RWPE1 (cell line): ENCODE results near the gene ATPAF1.

Experiments
- CTCF ChIA-PET: fragments of 350-600 bp; sonication (Branson Sonifier 250); formaldehyde crosslinking; extraction: SDS; loops from one replicate; lab custom pipeline; 2021; lab: Yijun Ruan, JAX
- POLR2A ChIA-PET: fragments of 400-600 bp; formaldehyde crosslinking; extraction: SDS; loops from one replicate; lab custom pipeline; 2020; ENCODE audit warnings: antibody characterized with exemption; ENCODE audit not compliant: low non-redundant PET; lab: Yijun Ruan, JAX
- DNase-seq: peaks from one replicate; pipeline ENCODE4 v3.0.0; 2012; ENCODE audit warnings: low spot score
- H3K27ac ChIP-seq: fragments of 450-650 bp; 2 replicates; pipeline ENCODE4 v1.5.1; 2017
- TF ChIP-seq, protein P1 (sequence below): fragments of 450-650 bp; conservative IDR thresholded peaks from 2 replicates; pipeline ENCODE4 v1.5.1; 2017; ENCODE audit warnings: low read depth, mild to moderate bottlenecking

Gene ATPAF1

GRCh38 chr1:46592823-46593222 lies 75.3 kb downstream of the ATPAF1 start:
- POLR2A ChIA-PET = no interaction called here
- no peak for DNase-seq
- H3K27ac ChIP-seq = no peak overlapping the region
- CTCF ChIA-PET = no interaction called here
- TF ChIP-seq, protein P1, sequence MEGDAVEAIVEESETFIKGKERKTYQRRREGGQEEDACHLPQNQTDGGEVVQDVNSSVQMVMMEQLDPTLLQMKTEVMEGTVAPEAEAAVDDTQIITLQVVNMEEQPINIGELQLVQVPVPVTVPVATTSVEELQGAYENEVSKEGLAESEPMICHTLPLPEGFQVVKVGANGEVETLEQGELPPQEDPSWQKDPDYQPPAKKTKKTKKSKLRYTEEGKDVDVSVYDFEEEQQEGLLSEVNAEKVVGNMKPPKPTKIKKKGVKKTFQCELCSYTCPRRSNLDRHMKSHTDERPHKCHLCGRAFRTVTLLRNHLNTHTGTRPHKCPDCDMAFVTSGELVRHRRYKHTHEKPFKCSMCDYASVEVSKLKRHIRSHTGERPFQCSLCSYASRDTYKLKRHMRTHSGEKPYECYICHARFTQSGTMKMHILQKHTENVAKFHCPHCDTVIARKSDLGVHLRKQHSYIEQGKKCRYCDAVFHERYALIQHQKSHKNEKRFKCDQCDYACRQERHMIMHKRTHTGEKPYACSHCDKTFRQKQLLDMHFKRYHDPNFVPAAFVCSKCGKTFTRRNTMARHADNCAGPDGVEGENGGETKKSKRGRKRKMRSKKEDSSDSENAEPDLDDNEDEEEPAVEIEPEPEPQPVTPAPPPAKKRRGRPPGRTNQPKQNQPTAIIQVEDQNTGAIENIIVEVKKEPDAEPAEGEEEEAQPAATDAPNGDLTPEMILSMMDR = no peak

DNA sequence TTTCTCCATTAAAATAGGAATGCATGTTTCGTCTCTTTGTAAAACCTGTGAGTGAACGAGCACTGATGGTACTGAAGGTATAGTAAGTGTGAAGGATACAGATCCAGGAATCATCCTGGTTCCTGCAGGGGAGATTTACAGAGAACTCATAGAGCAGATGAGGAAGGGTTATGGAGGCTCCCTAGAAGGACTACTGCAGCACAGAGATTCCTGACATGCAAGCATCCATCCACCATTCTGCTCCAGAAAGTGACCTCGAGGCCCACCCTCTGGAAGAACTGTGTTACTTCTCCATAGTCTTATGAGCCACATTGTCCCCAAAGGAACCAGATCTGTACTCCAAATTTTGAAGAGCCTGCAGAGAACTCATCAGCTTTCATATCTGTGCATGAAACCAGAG lies 78.6 kb downstream of the ATPAF1 start:
- POLR2A ChIA-PET = interaction anchor here (0.5 kb wide), 1 partner anchor 182 kb away, joined by 3 read pairs; no protein-coding TSS in a partner anchor
- no peak for DNase-seq
- H3K27ac ChIP-seq = no peak overlapping the region
- TF ChIP-seq, protein P1 = no peak
- CTCF ChIA-PET = no interaction called here

- ChIA-PET POLR2A (no interaction called here), CTCF (no interaction called here)
- H3K27ac ChIP-seq = no peak overlapping the region
- TF ChIP-seq, protein P1 = no peak
- no peak for DNase-seq
These were observed 81.1 kb downstream of the ATPAF1 start for GRCh38 chr1:46587069-46587468.

DNA sequence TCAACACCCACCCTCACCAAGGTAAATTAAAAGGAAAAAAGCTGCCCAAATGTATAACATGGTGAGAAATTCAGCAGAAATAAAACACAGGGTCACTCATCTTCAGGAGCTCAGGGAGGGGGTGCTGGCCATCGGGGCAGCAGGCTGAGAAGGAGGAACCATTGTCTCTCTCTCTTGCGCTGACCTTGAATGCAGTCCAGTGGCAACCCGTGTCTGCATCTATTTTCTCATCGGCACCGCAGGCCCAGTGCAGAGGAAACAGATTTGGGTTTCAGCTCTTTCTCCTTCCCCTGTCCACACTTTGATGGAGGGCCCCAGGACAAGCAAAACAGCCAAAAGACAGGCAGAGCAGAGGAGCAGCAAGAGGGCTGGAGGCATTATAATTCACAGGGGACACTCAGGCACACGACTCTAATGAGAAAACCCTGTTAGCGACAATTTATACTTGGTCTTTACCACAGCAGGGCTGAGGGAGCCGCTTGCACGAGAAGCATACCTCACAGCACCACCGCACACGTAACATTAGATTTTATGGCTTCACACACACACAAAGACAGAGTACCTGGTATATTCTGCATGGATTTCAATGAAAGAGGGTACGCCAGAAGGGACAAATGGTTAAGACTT lies 82.7 kb downstream of the ATPAF1 start:
- no peak overlapping the region for H3K27ac ChIP-seq
- TF ChIP-seq, protein P1 = no peak
- no peak for DNase-seq
- POLR2A ChIA-PET = no interaction called here
- CTCF ChIA-PET = no interaction called here

- POLR2A ChIA-PET = no interaction called here
- TF ChIP-seq, protein P1 = no peak
- CTCF ChIA-PET = interaction anchor here (0.7 kb wide), 1 partner anchor 34 kb away, joined by 4 read pairs; no protein-coding TSS in a partner anchor
- DNase-seq = no peak
- H3K27ac ChIP-seq = no peak overlapping the region
These were observed 84.7 kb downstream of the ATPAF1 start for GRCh38 chr1:46583494-46583893.

DNA sequence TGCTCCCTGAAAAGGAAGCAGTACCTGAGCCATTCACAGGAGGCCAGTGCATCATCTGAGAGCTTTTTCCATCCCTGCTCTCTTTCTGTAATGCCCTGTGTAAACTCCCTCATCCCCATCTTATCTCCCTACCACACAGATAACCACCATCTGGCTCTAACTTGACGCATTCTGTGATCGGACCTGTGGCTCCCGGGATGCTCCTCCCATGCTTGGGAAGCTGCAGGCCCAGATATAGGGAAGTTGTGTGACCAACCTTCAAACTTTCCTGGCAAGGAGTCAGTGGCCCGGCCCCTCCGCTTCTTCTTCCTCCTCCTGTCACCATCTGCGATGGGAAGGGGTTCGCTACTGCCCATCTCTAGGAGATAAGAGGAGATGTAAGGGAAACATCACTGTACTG lies 85.2 kb downstream of the ATPAF1 start:
- POLR2A ChIA-PET = no interaction called here
- no peak for DNase-seq
- CTCF ChIA-PET = interaction anchor here (0.7 kb wide), 1 partner anchor 34 kb away, joined by 4 read pairs; no protein-coding TSS in a partner anchor
- TF ChIP-seq, protein P1 = no peak
- no peak overlapping the region for H3K27ac ChIP-seq
